Activated CD4-positive, CD25-positive, alpha-beta regulatory T cell treated with anti-CD3 and anti-CD28 coated beads, Interleukin-2, amount 50 U/mL, for 16 hours (primary cell): ENCODE data around the gene PSMC4.
"Not testable (repeated sequence)": the region's sequence is repeated elsewhere in the genome, so short reads cannot be mapped to it uniquely, and the experiment has no call there.

Experiments
- DNase-seq: peaks from one replicate; pipeline ENCODE4 v3.0.0-alpha.2; 2020; ENCODE audit warnings: low read depth, low spot score

PSMC4 gene

DNA sequence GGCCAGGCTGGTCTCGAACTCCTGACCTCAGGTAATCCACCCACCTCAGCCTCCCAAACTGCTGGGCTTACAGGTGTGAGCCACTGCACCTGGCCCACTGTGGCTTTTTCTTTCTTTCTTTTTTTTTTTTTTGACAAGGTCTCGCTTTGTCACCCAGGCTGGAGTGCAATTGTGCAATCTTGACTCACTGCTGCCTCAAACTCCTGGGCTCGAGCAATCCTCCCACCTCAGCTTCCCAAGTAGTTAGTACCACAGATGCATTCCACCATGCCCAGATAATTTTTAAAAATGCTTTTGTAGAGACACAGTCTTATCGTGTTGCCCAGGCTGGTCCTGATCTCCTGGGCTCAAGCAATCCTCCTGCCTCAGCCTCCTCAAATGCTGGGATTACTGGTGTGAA, 24.4 kb upstream of the PSMC4 start:
- DNase-seq = no peak

DNA sequence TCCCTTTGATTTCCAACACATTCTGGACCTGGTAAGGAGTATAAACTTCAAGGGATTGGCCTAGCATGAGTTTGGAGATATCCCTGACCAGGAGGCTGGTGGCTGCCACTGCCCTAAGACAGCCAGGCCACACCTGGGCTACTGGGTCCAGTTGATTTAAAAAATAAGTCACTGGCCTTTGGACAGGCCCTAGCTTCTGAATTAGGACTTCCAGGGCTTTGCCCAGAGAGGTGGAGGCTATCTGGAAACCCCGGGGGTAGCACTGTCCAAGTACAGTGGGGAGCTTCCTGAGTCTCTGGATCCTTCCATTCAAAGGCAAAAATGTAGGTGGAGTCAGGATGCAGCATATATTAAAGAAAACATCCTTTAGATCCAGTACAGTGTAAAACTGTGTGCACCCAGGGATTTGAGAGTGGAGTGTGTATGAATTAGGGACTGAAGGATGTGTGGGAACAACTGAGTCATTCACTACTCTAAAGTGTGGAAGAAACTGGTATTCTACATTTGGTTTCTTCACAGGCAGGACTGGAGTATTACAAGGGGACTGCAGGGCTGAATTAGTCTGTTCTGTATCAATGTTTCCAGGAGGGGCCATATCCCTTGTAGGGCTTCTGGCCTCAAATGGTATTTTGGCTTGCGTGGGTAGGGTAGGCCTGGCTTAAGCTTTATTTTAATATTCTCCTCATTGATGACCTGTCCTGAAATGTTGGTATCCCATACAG, 21.8 kb upstream of the PSMC4 start:
- no peak for DNase-seq

DNA sequence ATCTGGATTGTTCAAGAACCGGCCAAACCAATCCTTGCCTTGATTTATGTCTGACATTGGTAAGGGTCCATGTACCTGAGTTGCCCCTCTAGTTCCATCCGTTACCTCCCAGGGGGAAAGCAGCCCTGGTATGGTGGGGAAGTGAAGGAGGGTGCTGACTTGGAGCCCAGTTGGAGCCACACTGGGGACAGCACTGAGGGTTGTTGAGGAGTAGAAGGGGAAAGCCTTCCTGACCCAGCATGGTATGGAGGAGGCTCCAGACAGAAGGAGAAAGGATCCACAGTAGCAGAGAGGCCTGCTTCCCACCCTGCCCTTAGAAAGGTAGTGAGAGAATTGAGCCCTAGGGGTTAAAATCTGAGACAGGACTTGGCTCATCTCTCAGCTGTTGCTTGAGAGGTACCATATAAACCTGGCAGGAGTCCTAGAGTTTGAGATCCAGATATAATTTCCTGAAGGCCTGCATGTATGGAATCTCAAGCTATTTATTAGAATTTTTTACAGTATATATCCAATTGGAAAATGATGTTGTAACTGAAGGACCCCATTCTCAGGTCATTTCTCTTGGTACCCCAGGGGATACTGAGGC, 19.8 kb upstream of the PSMC4 start:
- no peak for DNase-seq

DNA sequence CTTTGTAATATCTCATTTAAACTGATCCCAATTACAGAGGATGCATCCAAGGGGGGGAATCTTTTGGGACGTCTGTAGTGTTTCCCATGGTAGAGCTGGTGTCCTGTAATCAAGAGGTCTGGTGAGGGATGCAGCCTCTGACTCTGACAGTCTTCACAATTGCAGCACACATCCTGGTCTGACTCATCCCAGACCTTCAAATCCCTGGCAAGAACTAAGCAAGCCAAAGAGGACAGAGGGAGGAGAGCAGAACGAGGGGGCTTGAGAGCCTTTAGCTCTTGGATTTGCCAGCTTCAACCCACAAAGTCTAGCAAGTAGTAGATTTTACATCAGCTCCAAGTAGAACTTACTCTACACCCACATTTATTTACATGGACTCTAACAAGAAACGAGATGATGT, 19.3 kb upstream of the PSMC4 start:
- no peak for DNase-seq

DNA sequence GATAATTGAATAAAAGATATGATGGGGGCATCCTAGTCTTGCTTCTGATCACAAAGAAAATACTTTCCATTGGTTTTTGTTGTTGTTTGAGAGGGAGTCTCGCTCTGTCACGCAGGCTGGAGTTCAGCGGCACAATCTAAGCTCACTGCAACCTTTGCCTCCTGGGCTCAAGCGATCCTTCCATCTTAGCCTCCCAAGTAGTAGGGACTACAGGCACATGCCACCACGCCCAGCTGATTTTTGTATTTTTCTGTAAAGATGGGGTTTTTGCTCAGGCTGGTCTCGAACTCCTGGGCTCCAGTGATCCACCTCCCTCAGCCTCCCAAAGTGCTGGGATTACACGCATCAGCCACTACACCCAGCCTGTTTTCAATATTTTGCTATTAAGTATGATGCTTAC, 17.1 kb upstream of the PSMC4 start:
- no peak for DNase-seq

DNA sequence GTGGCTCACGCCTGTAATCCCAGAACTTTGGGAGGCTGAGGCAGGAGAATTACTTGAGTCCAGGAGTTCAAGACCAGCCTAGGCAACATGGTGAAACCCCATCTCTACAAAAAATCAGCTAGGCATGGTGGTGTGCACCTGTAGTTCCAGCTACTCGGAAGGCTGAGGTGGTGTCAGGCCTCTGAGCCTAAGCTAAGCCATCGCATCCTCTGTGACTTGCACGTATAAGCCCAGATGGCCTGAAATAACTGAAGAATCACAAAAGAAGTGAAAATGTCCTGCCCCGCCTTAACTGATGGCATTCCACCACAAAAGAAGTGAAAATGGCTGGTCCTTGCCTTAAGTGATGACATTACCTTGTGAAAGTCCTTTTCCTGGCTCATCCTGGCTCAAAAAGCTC, 13.1 kb upstream of the PSMC4 start:
- DNase-seq = not testable (repeated sequence)

DNA sequence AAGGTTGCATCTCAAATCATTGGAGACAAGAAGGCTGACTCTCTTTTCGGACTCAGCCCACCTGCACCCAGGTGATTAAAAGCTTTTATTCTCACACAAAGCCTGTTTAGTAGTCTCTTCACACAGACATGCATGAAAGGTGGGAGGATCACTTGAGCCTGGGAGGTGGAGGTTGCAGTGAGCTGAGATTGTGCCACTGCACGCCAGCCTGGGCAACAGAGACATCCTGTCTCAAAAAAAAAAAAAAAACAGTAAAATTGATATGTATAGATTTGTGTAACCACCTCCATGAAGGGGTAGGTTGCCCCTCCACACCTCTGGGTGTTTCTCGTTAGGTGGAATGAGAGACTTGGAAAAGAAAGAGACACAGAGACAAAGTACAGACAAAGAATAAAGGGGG, 12.0 kb upstream of the PSMC4 start:
- DNase-seq = not testable (repeated sequence)

DNA sequence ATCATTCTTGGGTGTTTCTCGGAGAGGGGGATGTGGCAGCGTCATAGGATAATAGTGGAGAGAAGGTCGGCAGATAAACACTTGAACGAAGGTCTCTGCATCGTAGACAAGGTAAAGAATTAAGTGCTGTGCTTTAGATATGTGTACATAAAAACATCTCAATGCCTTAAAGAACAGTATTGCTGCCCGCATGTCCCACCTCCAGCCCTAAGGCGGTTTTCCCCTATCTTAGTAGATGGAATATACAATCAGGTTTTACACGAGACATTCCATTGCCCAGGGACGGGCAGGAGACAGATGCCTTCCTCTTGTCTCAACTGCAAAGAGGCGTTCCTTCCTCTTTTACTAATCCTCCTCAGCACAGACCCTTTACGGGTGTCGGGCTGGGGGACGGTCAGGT, 11.6 kb upstream of the PSMC4 start:
- not testable (repeated sequence) for DNase-seq

DNA sequence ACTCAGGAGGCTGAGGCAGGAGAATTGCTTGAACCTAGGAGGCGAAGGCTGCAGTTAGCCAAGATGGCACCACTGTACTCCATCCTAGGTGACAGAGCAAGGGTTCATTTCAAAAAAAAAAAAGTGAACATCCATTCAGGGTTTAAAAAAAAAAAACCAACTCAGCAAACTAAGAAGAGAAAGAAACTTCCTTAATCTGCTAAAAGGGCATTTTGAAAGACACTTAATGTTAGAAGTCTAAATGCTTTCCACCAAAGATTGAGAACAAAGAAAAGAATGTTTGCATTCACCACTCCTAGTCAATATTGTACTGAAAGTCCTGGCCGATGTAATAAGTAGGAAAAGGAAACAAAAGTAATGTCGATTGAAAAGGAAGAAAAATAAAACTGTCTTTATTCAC, 7.1 kb upstream of the PSMC4 start:
- DNase-seq = no peak

DNA sequence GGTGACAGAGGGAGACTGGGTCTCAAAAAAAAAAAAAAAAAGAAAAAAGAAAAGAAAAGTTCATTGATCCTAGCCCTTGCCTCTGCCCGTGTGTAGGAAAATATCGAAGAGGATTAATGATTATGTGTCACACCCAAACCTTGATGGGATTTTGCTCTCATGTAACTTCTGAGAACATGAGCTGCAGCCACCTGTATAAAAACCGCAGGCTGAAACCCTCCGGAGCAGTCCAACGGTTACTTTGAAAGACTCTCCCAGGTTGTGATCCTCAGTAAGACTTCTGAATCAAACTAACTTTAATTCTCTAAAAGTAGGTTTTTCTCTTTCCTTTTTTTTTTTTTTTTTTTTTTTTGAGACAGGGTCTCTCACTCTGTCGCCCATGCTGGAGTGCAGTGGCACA, 4.3 kb upstream of the PSMC4 start:
- DNase-seq = no peak

DNA sequence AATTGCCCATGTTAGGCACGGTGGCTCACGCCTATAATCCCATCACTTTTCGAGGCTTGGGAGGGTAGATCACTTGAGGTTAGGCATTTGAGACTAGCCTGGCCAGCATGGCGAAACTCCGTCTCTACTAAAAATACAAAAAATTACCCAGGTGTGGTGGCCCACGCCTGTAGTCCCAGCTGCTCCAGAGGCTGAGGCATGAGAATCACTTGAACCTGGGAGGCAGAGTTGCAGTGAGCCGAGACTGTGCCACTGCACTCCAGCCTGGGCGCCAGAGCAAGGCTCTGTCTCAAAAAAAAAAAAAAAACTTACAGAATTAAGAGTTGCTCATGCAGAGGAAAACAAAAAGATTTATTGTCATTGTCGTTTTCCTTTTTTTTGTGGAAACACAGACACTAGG, 3.4 kb upstream of the PSMC4 start:
- no peak for DNase-seq

DNA sequence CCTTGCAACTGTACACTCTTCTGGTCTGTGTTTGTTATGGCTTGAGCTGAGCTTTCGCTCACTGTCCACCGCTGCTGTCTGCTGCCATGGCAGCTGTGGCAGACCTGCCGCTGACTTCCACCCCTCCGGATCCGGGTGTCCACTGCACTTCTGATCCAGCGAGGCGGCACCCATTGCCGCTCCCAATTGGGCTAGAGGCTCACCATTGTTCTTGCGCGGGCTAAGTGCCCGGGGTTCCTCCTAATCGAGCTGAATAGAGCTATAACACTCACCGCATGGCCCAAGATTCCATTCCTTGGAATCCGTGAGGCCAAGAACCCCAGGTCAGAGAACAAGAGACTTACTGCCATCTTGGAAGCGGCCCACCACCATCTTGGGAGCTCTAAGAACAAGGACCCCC, 2.2 kb upstream of the PSMC4 start:
- DNase-seq = no peak

DNA sequence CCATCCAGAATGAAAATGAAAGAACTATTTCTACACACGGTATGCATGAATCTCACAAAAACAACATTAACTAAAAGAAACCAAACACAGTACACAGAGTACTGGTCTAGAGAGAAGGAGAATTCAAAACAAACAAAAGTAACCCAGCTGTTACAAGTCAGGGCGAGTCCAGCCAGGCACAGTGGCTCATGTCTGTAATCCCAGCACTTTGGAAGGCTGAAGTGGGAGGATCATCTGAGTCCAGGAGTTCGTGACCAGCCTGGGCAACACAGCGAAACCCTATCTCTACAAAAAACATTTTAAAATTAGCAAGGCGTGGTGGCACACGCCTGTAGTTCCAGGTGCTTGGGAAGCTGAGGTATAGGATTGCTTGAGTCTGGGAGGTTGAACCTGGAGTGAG, 1.7 kb upstream of the PSMC4 start:
- no peak for DNase-seq

DNA sequence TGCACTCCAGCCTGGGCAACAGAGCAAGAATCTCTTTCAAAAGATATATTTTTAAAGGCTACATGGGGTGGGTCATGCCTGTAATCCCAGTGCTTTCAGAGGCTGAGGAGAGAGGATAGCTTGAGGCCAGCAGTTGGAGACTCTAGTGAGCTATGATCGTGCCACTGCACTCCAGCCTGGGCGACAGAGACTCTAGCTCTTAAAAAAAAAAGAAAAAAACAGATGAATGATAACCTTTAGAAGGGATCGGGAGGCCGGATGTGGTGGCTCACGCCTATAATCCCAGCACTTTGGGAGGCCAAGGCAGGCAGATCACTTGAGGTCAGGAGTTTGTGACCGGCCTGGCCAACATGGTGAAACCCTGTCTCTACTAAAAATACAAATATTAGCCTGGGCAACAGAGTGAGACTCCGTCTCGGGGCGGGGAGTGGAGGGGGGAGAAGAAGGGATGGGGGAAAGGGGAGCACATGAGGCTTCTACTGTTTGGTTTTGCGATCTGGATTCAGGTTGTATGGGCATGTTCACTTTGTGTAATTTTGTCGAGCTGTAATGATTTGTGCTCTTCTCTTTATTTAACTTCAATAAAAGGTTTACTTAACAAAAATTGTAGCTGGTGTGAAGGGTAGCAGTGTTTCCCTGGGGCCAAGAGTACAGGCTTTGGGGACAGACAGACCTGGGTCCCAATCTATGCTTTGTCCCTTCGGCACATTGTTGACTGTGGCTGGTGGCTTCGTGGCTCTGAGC, 1.1 kb upstream of the PSMC4 start:
- DNase-seq = no peak

DNA sequence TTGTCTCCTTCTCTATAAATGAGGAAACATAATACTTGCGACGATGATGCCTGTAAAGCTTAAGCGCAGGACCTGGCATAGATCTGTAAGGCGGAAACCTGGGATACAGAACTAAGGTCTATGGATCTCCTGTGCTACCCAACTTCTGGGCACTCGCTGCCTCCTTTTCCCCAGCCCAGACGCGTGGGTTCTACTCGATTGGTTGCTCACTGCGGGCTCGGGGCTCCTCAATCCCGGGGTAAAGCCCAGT, 615 bp upstream of the PSMC4 start:
- DNase-seq = no peak

DNA sequence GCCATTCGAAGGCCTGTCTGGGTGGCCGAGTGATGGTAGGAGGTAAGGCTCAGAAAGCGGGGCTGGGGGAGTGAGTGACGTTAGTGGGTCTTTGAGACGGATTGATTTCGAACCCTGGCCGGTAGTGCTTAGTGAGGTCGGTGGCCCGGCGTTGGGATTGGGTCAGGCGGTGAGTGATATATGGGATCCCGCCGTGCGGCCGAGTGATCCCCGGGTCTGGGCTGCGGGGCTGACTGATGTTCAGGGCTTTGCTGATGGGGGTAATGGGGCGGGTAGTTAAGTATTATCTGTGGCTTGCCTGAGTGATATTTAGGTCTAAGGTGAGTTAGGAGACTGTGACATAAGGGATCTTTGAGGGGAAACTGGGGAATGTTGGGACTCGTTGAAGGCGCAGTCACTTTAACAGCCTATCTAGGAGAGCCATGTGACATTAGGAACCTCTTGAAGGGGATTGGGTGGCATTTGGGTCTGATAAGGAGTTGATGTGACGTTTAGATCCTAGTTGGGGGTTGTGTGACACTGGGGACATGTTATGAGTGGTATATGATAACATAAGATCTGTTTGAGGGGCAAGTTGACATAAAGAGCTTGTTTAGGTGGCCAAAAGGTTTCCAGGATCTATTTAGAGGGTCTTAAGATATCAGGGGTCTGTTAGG, 543 bp downstream of the PSMC4 start:
- no peak for DNase-seq

DNA sequence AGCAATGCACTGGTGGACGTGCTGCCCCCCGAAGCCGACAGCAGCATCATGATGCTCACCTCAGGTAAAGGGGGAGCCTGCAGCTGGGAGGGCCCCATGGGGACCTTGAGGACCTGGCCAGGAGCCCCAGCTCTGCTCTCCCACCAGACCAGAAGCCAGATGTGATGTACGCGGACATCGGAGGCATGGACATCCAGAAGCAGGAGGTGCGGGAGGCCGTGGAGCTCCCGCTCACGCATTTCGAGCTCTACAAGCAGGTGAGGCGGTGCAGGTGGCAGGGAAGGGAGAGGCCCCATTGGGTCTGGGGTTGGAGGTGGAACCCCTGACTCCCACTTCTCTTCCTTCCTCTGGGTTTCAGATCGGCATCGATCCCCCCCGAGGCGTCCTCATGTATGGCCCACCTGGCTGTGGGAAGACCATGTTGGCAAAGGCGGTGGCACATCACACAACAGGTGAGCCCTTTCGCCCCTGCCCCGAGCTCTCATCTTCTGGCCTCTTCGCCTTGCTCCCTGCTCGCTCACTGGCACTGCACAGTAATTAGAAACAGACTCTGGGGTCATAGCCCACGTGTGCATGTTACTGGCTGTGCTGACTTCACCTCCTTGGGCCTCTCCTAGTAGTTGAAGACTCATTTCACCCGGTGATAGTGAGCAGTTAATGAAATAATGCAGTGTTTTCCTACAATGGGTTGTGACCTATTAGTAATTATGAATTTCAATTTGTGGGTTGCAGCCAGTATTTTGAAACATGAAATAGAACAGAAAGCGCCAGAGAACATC, 3.6 kb downstream of the PSMC4 start:
- no peak for DNase-seq

DNA sequence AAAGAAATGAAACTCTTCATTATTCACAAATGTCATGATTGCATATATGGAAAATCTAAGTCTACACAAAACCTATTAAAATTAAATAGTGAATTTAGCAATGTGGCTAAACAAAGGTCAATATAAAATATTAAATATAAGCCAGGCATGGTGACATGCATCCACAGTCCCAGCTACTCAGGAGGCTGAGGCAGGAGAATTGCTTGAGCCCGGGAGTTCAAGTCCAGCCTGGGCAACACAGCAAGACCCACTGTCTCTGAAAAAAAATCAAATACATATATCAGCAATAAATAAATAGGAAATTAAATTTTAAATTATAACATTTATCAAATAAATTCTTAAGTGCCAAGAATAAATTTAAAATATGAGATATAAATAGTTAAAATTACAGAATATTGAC, 11.9 kb downstream of the PSMC4 start:
- no peak for DNase-seq

DNA sequence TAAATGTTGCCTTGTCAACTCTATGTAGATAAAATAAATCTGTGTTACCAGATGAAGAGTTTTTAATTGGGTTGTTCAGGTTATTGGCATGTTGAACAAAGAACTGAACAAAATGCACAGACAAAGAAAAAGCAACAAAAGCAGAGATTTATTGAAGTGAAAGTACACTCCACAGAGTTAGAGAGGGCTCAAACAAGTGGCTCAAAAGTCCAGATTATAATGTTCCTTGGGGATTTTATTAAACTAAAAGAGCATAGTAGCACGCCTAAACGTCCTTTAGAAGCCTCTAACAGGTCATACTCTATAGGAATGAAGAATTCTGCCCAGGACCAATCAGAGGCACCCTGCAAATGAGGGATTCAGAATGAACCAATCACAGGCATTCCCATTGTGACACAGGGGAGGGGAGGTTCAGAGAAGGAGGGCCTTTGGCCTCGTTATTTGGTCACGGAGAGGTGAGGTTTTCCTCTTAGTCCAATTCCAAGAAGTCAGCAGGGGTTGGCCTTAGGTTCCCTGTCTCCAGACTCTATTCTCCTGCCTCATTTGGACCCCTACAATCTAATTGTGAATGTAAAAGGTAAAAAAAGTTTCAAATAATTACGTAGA, 12.8 kb downstream of the PSMC4 start:
- no peak for DNase-seq

DNA sequence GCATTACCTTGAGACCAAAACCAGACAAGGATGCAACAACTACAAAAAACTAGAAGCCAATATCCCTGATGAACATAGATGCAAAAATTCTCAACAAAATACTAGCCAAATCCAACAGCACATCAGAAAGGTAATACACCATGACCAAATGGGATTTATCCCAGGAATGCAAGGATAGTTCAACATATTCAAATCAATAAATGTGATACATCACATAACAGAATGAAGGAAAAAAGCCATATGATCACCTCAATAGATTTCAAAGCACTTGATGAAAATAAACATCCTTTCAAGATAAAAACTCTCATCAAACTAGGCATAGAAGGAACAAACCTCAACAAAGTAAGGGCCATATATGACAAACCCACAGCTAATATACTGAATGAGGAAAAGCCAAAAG, 15.7 kb downstream of the PSMC4 start:
- DNase-seq = no peak

DNA sequence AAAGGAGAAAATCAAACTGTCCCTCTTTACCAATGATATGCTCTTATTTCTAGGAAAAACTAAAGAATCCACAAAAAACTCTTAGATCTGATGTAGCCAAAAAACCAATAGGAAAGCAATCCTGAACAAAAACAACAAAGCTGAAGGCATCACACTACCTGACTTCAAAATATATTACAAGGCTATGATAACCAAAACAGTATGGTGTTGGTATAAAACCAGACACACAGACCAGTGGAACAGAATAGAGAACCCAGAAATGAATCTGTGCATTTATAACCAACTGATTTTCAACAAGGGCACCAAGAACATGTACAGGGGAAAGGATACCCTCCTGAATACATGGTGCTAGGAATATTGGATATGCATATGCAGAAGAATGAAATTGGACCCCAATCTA, 16.2 kb downstream of the PSMC4 start:
- DNase-seq = no peak

DNA sequence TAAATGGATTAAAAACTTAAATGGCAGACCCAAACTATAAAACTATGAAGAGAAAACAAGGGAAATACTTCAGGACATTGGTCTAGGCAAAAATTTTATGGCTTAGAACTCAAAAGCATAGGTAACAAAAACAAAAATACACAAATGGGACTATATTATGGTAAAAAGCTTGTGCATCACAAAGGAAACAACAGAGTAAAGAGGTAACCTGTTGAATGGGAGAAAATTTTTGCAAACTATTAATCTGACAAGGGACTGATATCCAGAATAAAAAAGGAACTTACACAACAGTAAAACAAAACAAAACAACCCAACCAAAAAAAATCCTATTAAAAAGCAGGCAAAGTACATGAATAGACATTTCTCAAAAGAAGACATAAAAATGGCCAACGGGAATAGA, 16.6 kb downstream of the PSMC4 start:
- no peak for DNase-seq
